AG04449 (cell line): ENCODE measurements around the gene GPR160.
A peak's percentile ranks its signal among the peaks of the same experiment; 100 is the strongest.

Experiments
- CTCF ChIA-PET: fragments of 350-600 bp; formaldehyde crosslinking; extraction: SDS; loops from one replicate; lab custom pipeline; 2021; ENCODE audit warnings: antibody characterized with exemption; lab: Yijun Ruan, JAX
- POLR2A ChIA-PET: fragments of 400-600, 350-600 bp; formaldehyde crosslinking; extraction: SDS; loops from one replicate; lab custom pipeline; 2020; ENCODE audit warnings: antibody characterized with exemption, inconsistent platforms; lab: Yijun Ruan, JAX
- DNase-seq: peaks from one replicate; pipeline ENCODE4 v3.0.0-alpha.2; 2010; ENCODE audit warnings: low read depth, low spot score
- H3K4me3 ChIP-seq: 2 replicates; pipeline ENCODE4 v1.5.1; 2011; ENCODE audit warnings: low read depth, mild to moderate bottlenecking, control low read depth, low read length
- CTCF ChIP-seq: IDR thresholded peaks from one replicate; pipeline ENCODE4 v1.5.1; 2011; ENCODE audit warnings: mild to moderate bottlenecking, moderate library complexity, low read length, control low read depth, inconsistent platforms; ENCODE audit not compliant: insufficient read depth; ENCODE audit errors: missing control alignments

GPR160 gene

GRCh38 chr3:170078620-170079281 is 41.0 kb downstream of the GPR160 start:
- TF ChIP-seq CTCF = no peak
- ChIA-PET CTCF (interaction anchor here (0.8 to 1.5 kb wide), 3 partner anchors 12 to 39 kb away, joined by 3 to 4 read pairs (median 3); no protein-coding TSS in a partner anchor), POLR2A (no interaction called here)
- DNase-seq = no peak
- H3K4me3 ChIP-seq = no peak overlapping the region

DNA sequence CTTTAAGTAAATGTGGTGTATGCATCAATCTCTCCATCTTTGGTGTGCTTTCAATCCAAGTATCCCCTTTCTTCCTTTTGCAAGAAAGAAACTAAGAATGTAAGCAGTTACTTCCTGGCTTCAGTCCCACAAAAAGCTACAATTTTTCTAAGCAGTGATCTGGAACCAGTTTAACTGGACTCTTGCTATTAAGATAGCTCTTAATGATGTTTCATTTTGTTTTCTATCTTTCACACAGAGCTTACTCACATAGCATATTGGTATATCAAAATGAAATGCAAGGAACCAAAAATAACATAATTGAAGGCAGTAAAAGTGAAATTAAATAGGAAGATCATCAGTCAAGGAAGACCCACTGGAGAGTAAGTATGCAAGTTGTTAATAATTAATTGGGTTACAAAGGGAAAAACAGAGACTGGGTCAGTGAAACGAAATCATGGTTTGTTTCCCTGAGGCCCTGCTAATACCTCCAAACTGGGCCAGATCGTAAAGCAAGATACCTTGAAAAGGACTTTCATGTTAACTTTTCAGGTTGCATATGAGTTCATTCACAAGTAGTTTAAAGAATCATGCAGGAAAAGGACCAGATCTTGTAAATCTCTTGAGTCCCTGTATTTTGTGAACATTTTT is 41.9 kb downstream of the GPR160 start:
- no peak for DNase-seq
- TF ChIP-seq CTCF = no peak
- CTCF ChIA-PET = interaction anchor here (0.8 to 1.6 kb wide), 4 partner anchors 11 to 39 kb away, joined by 3 to 4 read pairs (median 4); no protein-coding TSS in a partner anchor
- POLR2A ChIA-PET = no interaction called here
- no peak overlapping the region for H3K4me3 ChIP-seq

DNA sequence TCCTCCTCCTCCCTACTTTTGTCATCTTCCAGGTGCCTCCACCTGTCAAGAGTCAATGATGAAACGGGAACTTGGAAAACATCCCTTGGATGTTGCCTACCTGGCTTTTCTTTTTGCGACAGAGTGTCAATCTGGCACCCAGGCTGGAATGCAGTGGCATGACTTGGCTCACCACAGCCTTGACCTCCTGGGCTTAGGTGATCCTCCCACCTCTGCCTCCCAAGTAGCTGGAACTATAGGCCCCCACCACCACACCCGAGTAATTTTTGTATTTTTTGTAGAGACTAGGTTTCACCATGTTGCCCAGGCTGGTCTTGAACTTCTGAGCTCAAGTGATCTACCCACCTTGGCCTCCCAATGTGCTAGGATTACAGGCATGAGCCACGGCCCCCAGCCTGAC is 42.8 kb downstream of the GPR160 start:
- H3K4me3 ChIP-seq = no peak overlapping the region
- ChIA-PET CTCF (interaction anchor here (1.6 kb wide), 1 partner anchor 21 kb away, joined by 4 read pairs; no protein-coding TSS in a partner anchor), POLR2A (no interaction called here)
- TF ChIP-seq CTCF = no peak
- no peak for DNase-seq

DNA sequence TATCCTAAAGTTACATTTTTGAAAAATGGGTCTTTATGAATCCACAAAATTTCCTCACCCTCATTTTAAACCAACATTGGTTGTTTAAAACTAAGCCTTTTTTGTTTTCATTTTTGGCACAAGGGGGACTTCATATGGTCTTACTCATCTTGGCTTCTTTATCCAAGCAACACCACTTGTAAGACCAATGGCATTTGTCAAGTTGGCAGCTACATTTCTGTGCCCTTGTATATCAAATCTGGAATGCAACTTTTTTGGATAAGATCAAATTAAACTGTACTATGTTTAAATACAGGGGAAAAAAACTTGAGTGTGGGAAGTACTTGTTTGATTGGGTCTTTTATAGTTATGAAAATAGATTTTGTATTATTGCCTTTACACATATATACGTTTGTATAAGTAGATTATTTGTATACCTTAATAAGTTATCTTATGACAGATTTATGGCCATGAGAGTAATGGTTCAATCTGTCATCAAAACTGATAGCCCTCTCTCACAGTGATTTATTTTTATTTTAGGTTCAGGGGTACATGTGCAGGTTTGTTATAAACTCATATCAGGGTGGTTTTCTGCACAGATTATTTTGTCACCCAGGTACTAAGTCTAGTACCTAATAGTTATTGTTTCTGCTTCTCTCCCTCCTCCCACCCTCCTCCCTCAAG is 43.4 kb downstream of the GPR160 start:
- POLR2A ChIA-PET = no interaction called here
- peak; percentile 54 for DNase-seq
- CTCF ChIA-PET = interaction anchor here (1.6 kb wide), 1 partner anchor 21 kb away, joined by 4 read pairs; no protein-coding TSS in a partner anchor
- H3K4me3 ChIP-seq = no peak overlapping the region
- TF ChIP-seq CTCF = no peak

GRCh38 chr3:170083343-170083742 is 45.5 kb downstream of the GPR160 start:
- ChIA-PET CTCF (no interaction called here), POLR2A (no interaction called here)
- H3K4me3 ChIP-seq = no peak overlapping the region
- DNase-seq = no peak
- TF ChIP-seq CTCF = no peak

GRCh38 chr3:170085396-170085795 is 47.6 kb downstream of the GPR160 start:
- no peak for TF ChIP-seq CTCF
- CTCF ChIA-PET = no interaction called here
- no peak overlapping the region for H3K4me3 ChIP-seq
- POLR2A ChIA-PET = no interaction called here
- no peak for DNase-seq
